GM18873 (cell line): ENCODE results near the gene ZBTB17.

Experiments used
- ATAC-seq: cut with Tn5 transposase; IDR thresholded peaks from one replicate; pipeline ENCODE4 v1.9.1; 2021; ENCODE audit warnings: mild to moderate bottlenecking, moderate library complexity, moderate number of reproducible peaks; ENCODE audit not compliant: unreplicated experiment, low FRiP score

Gene ZBTB17

GRCh38 chr1:15962671-15963362 lies 13.1 kb downstream of the ZBTB17 start:
- ATAC-seq: no peak

GRCh38 chr1:15962176-15962575 lies 13.7 kb downstream of the ZBTB17 start:
- ATAC-seq: no peak

GRCh38 chr1:15961492-15961891 lies 14.4 kb downstream of the ZBTB17 start:
- ATAC-seq: no peak

- ATAC-seq: no peak
Observed at GRCh38 chr1:15960808-15961207, 15.1 kb downstream of the ZBTB17 start.

- no peak for ATAC-seq
Observed at GRCh38 chr1:15959827-15960446, 16.0 kb downstream of the ZBTB17 start.

- no peak for ATAC-seq
Observed at GRCh38 chr1:15959424-15959823, 16.5 kb downstream of the ZBTB17 start.

GRCh38 chr1:15958793-15959192 lies 17.1 kb downstream of the ZBTB17 start:
- no peak for ATAC-seq

GRCh38 chr1:15958111-15958510 lies 17.8 kb downstream of the ZBTB17 start:
- ATAC-seq: no peak

GRCh38 chr1:15957221-15958095 lies 18.4 kb downstream of the ZBTB17 start:
- ATAC-seq: no peak

- no peak for ATAC-seq
Observed at GRCh38 chr1:15956150-15956549, 19.8 kb downstream of the ZBTB17 start.

- no peak for ATAC-seq
Observed at GRCh38 chr1:15955552-15955951, 20.3 kb downstream of the ZBTB17 start.

GRCh38 chr1:15954316-15954715 lies 21.6 kb downstream of the ZBTB17 start:
- ATAC-seq: no peak

GRCh38 chr1:15953791-15954241 lies 22.1 kb downstream of the ZBTB17 start:
- ATAC-seq: no peak

GRCh38 chr1:15953294-15953771 lies 22.6 kb downstream of the ZBTB17 start:
- ATAC-seq: no peak

GRCh38 chr1:15952317-15953258 lies 23.3 kb downstream of the ZBTB17 start:
- ATAC-seq: no peak

GRCh38 chr1:15951341-15952153 lies 24.4 kb downstream of the ZBTB17 start:
- ATAC-seq: no peak

GRCh38 chr1:15950763-15951295 lies 25.1 kb downstream of the ZBTB17 start:
- no peak for ATAC-seq

- ATAC-seq: no peak
Observed at GRCh38 chr1:15950302-15950701, 25.6 kb downstream of the ZBTB17 start.
